ENCODE data around the gene C7.
A peak's percentile ranks its signal among the peaks of the same experiment; 100 is the strongest.
"Not testable (repeated sequence)": the region's sequence is repeated elsewhere in the genome, so short reads cannot be mapped to it uniquely, and the experiment has no call there.

Gene C7

DNA sequence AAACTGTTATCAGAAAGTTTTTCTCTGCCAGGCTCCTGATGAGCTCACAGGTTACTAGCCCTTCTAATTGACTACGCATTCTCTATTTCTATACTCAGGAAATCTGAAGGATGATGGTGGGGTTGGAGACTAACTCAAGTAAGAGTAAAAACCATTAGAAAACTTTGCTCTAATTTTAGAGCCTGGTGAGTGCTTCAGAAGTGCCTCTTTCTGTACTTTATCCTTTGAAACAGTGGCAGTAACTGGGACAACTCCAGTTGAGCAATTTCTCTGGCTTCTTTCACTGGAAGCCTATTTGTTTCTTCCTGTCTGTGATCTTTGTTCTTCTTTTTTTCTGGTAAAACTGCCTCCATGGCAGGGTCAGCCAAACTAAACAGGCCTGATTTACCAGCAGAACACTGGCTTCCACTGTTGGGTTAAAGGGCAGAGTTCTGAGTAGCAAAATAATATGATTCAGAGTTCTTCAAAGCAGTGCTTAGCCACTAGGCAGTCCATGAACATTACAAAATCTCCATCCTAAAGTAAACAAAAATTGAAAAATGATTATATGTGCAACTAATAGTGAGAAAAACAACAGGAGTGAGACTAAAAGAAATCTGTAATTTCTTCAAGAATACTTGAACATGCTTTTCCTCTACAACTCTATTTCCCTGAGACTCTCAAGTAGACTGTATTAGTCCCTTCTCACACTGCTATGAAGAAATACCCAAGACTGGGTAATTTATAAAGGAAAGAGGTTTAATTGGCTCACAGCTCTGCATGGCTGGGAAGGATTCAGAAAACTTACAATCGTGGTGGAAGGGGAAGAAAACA is 82.1 kb downstream of the C7 start:
- DNase-seq (ENCODE audit: low read depth, low spot score) = peak; percentile 85

DNA sequence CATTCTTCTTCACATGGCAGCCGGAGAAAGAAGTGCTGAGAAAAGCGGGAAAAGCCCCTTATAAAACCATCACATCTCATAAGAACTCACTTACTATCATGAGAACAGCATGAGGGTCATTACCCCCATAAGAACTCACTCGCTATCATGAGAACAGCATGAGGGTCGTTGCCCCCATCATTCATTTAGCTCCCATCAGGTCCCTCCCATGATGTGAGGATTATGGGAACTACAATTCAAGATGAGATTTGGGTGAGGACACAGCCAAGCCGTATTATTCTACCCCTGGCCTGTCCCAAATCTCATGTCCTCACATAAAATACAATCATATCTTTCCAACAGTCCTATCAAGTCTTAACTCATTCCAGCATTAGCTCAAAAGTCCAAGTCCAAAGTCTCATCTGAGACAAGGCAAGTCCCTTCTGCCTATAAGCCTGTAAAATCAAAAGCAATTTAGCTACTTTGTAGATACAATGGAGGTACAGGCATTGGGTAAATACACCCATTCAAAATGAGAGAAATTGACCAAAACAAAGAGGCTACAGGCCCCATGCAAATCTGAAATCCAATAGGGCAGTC is 82.8 kb downstream of the C7 start:
- DNase-seq (ENCODE audit: low read depth, low spot score) = no peak

DNA sequence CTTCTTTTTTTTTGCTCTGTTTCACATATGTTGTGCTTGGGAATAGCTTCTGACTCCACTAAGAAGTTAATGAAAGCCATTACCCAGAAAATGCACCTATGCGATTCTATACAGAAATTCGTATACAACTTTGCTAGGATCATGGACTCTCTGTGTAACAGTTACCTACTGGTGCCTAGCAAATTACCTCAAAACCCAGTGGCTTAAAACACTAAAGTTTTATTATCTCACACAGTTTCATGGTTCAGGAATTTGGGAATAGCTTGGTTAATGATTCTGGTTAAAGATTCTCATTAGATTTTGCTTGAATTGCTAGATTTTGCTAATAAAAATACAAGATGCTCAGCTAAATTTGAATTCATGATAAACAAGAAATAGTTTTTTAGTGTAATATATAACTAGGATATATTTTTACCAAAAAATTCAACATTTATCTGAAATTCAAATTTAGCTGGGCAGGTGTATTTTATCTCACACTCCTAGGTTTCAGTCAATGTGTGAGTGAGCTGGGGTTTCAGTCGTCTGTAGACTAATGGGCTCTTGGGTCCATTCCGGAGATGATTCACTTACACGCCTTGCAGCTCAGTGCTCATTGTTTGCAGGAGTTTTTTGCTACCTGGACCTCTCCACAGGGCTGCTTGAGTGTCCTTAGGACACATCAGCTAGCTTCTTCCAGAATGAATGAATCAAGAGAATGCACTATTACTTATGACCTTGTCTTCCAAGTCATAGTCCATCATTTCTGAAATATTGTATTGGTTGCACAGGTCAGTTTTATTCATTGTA is 86.7 kb downstream of the C7 start:
- no peak for DNase-seq (ENCODE audit: low read depth, low spot score)

DNA sequence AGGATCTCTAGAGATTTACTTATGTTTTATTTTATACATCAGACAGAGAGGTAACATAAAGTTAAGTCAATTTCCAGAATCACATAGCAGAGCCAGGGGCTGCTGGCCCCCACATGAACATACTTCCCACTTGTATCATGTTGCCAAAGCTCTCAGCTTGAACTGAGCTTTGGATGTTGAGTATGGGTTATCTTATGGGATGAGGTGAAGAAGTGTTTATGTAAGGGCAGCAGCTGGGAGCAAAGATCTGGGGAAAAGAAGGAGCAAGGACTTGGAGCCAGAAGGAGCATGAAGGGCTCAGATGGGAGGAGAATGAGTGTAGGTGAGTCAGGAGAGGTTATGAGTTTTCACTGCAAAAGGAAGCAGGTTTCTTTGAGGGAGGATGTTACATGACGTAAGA is 89.8 kb downstream of the C7 start:
- DNase-seq (ENCODE audit: low read depth, low spot score) = no peak

DNA sequence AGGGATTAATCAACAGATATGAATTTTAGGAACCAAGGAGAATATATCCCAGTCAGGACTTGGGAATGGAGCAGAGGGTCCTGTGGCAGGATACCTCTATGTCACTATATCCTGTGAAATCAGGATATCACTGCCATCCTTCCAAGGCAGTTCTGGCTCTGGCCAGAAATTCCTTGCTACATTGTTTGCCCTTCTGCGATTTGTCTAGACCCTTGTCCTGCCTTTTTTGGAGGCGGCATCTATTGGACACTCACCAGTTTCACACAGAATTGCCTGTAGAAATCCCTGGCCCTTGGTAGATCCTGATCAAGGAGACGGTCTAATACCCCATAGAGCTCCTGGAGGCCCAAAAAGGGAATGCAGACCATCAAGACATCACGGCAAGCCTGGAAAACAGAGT is 90.7 kb downstream of the C7 start:
- no peak for DNase-seq (ENCODE audit: low read depth, low spot score)

DNA sequence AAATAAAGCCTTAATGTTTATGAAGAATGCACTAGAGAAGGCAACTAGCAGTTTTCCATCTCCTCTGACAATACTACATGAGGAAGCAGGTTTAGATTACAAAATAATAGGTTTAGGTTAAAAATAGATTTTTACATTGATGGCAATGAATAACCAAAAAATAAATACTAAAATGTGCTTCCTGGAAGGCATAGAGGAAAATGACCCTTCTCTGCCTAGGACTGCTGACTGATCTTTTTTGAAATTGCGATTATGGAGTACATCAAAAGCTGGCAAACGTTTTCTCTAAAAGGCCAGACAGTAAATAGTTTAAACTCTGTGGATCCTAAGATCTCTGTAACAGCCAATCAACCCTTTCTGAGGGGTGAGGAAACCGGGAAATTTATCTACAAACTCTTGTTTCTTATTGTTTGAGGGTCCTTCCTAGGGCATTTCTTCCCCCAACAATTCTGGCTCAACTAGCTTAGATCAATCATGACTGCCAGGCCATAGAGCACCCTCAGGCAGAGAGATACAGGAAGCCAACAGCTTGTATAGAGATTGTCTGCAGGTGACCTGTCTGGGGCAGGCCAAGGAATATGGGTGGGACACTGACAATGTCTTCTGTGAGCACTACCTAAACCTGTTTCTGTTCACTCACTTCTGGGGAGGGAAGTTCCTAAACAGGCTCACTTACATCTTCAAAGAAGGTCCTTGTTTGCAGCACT is 94.5 kb downstream of the C7 start:
- no peak for DNase-seq (ENCODE audit: low read depth, low spot score)

DNA sequence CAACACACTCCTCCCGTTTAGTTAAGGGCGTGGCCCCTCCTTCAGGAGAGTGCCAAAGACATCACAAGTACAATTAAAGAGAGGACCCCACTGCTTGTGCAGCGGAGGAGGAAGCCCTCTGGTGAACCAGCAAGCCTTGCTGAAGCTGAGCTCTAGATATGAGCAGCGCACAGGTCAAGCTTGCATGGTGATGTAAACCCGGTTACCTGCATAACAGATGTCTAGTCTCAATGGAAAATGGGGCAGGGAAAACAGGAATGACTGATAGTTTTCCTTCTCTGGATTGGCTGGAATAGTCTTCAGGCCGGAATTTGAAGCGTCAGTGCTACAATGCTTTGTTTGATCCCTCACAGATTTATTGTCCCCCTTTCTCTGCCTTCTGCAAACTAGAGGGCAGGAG is 95.6 kb downstream of the C7 start:
- DNase-seq (ENCODE audit: low read depth, low spot score) = no peak

DNA sequence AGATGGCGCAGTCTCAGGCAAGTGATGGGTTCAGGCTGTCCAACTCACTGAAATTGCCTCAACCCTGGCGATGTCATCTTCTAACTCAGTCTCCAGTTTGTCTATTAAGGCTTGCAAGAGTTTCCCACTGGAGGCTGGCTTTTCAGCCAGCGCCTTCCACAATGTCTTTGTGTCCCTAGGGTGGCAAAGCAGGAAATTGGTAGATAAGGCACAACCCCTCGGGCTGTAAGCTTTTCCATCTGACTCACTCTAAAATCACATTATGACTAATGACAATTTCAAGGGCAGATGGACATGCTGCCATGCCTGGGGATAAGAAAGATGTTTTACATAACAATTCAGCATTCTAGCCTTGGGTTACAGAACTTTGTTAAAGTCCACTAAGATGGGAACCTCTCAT is 99.9 kb downstream of the C7 start:
- no peak for DNase-seq (ENCODE audit: low read depth, low spot score)

DNA sequence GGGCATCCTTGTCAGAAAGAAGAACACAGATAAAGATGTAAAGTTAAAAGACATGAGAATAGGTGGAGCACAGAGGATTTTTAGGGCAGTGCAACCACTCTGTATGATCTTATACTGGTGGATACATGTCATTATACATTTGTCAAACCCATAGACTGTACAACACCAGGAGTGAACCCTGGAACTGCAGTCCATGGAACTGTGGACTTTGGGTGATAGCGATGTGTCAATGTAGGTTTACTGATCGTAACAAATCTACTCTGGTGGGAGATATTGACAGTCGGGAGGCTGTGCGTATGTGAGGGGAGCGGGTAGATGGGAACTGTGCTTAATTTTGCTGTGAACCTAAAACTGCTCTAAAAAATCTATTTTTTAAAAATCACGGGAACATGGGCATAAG is 101.3 kb downstream of the C7 start:
- DNase-seq (ENCODE audit: low read depth, low spot score) = no peak

DNA sequence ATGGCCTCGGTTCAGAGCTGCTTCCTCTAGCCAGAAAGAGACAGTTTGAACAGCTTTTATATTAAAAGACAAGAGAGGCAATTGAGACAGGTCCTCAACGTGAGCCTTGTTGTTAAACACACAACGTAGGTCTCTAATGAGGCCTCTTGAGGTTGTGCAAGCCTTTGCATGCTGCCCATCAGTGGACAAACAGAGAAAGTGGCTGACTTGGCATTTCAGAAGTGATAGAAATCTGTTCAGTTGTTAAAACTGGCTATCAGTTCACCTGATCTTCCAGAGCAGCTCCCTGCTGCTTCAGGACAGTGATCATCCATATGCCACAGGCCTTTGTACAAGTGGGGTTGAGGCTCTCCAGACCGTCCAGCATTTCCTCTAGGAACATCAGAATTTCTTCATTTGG is 103.0 kb downstream of the C7 start:
- DNase-seq (ENCODE audit: low read depth, low spot score) = no peak

DNA sequence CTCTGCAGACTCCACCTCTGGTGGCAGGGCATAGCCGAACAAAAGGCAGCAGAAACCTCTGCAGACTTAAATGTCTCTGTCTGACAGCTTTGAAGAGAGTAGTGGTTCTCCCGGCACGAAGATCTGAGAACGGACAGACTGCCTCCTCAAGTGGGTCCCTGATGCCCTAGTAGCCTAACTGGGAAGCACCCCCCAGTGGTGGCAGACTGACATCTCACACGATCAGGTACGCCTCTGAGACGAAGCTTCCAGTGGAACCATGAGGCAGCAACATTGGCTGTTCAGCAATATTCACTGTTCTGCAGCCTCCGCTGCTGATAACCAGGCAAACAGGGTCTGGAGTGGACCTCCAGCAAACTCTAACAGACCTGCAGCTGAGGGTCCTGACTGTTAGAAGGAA is 113.3 kb downstream of the C7 start:
- not testable (repeated sequence) for DNase-seq (ENCODE audit: low read depth, low spot score)
